H1 (cell line): ENCODE measurements around the gene NID2. TPM values are rescaled to one million over a fixed set of nuclear protein-coding genes. Genes with fewer than 3 reads are reported as not detected.

ENCODE experiments used
- CTCF ChIA-PET: fragments of 300-600 bp; sonication (Branson Sonifier 250); formaldehyde crosslinking; loops from one replicate; lab custom pipeline; 2021; ENCODE audit not compliant: partially characterized antibody; lab: Charles Lee
- POLR2A ChIA-PET: fragments of 300-600 bp; sonication (Branson Sonifier 250); formaldehyde crosslinking; loops from one replicate; lab custom pipeline; 2021; ENCODE audit warnings: inconsistent platforms; ENCODE audit not compliant: partially characterized antibody; lab: Charles Lee
- DNase-seq, 2 experiments: peaks; one replicate each; pipeline versions ENCODE4 v3.0.0 to v3.0.0-alpha.2; 2010 to 2022; ENCODE audit warnings: low spot score in 2 of 2, low read depth in 1 of 2, mixed read lengths in 1 of 2
- FAIRE-seq: peaks from 2 replicates; lab custom pipeline; 2011; peaks lifted over from hg19 to GRCh38; lab: Jason Lieb, UNC
- H2AFZ ChIP-seq: 2 replicates; pipeline ENCODE4 v1.8.1; 2012; ENCODE audit warnings: low read length, inconsistent platforms
- H2AK5ac ChIP-seq: 2 replicates; pipeline ENCODE4 v1.6.1; 2013; ENCODE audit warnings: low read depth, low read length
- H2BK120ac ChIP-seq: replicated peaks from 2 replicates; pipeline ENCODE3; 2013; ENCODE audit warnings: low read depth, low read length, inconsistent platforms
- H2BK12ac ChIP-seq: 2 replicates; pipeline ENCODE4 v1.6.1; 2013; ENCODE audit warnings: low read depth, low read length
- H2BK15ac ChIP-seq: 2 replicates; pipeline ENCODE4 v1.6.1; 2013; ENCODE audit warnings: low read length
- H2BK20ac ChIP-seq: 2 replicates; pipeline ENCODE4 v1.6.1; 2013; ENCODE audit warnings: low read length
- H2BK5ac ChIP-seq: 2 replicates; pipeline ENCODE4 v1.6.1; 2013; ENCODE audit warnings: low read depth, low read length
- H3K14ac ChIP-seq: 2 replicates; pipeline ENCODE4 v1.6.1; 2013; ENCODE audit warnings: inconsistent platforms; ENCODE audit not compliant: insufficient read length
- H3K18ac ChIP-seq: 2 replicates; pipeline ENCODE4 v1.6.1; 2013; ENCODE audit warnings: low read length; ENCODE audit errors: extremely low read depth
- H3K23ac ChIP-seq: 2 replicates; pipeline ENCODE4 v1.6.1; 2013; ENCODE audit warnings: inconsistent platforms; ENCODE audit not compliant: insufficient read length
- H3K23me2 ChIP-seq: 2 replicates; pipeline ENCODE4 v1.6.1; 2013; ENCODE audit warnings: low read depth, low read length
- H3K27ac ChIP-seq: 2 replicates; pipeline ENCODE4 v1.6.1; 2011; ENCODE audit warnings: low read depth, low read length, inconsistent platforms
- H3K27me3 ChIP-seq, 4 experiments: replicated peaks in 1 of 4; 1 replicate in 1 of 4; 2 replicates in 3 of 4; pipeline versions ENCODE4 v1.6.1 to v1.8.1; 2011 to 2013; ENCODE audit warnings: low read length in 3 of 4, mild to moderate bottlenecking in 3 of 4, inconsistent platforms in 2 of 4, mixed read lengths in 2 of 4, moderate library complexity in 1 of 4; ENCODE audit not compliant: control insufficient read depth in 3 of 4, insufficient read depth in 3 of 4; ENCODE audit errors: extremely low read depth in 1 of 4
- H3K36me3 ChIP-seq, 4 experiments: 2 replicates each; pipeline versions ENCODE4 v1.6.1 to v1.8.1; 2011 to 2013; ENCODE audit warnings: mild to moderate bottlenecking in 4 of 4, low read length in 3 of 4, moderate library complexity in 2 of 4, control low read depth in 1 of 4, inconsistent platforms in 1 of 4; ENCODE audit not compliant: insufficient read depth in 4 of 4, control insufficient read depth in 2 of 4
- H3K4ac ChIP-seq: replicated peaks from 2 replicates; pipeline ENCODE3; 2013; ENCODE audit warnings: low read length, low read depth, mixed read lengths, inconsistent platforms; ENCODE audit not compliant: insufficient read length
- H3K4me1 ChIP-seq, 4 experiments: replicated peaks in 1 of 4; 1 replicate in 1 of 4; 2 replicates in 3 of 4; pipeline versions ENCODE4 v1.6.1 to v1.8.1; 2011 to 2013; ENCODE audit warnings: low read length in 3 of 4, inconsistent platforms in 2 of 4, mixed read lengths in 1 of 4; ENCODE audit not compliant: insufficient read depth in 4 of 4, control insufficient read depth in 3 of 4
- H3K4me2 ChIP-seq, 2 experiments: 2 replicates each; pipeline versions ENCODE4 v1.6.1 to v1.8.1; 2011 to 2013; ENCODE audit warnings: low read depth in 2 of 2, low read length in 2 of 2, control low read depth in 1 of 2, inconsistent platforms in 1 of 2, mild to moderate bottlenecking in 1 of 2; ENCODE audit not compliant: insufficient read depth in 1 of 2
- H3K4me3 ChIP-seq, 4 experiments: fragments of 200-600, 300-600 bp in 1 of 4; sonication (generic), shearing (Covaris generic), sonication (Bioruptor Twin) in 1 of 4; 2 replicates each; pipeline versions ENCODE4 v1.5.1 to v1.8.1; 2011 to 2016; ENCODE audit warnings: low read length in 4 of 4, low read depth in 3 of 4, control low read depth in 2 of 4, inconsistent platforms in 2 of 4, mild to moderate bottlenecking in 2 of 4, mixed read lengths in 1 of 4, moderate library complexity in 1 of 4; ENCODE audit not compliant: insufficient read depth in 2 of 4; ENCODE audit errors: extremely low read depth in 1 of 4
- H3K56ac ChIP-seq: replicated peaks from 2 replicates; pipeline ENCODE3; 2013; ENCODE audit warnings: low read depth, mild to moderate bottlenecking, mixed read lengths, low read length, inconsistent platforms; ENCODE audit not compliant: insufficient read length
- H3K79me1 ChIP-seq: 2 replicates; pipeline ENCODE4 v1.6.1; 2013; ENCODE audit warnings: low read depth, low read length, control low read depth
- H3K79me2 ChIP-seq, 2 experiments: 2 replicates each; pipeline versions ENCODE4 v1.6.1 to v1.8.1; 2012 to 2013; ENCODE audit warnings: low read length in 2 of 2, mild to moderate bottlenecking in 2 of 2, inconsistent platforms in 1 of 2; ENCODE audit not compliant: insufficient read depth in 2 of 2, control insufficient read depth in 1 of 2
- H3K9ac ChIP-seq, 4 experiments: replicated peaks in 1 of 4; 1 replicate in 1 of 4; 2 replicates in 3 of 4; pipeline versions ENCODE4 v1.6.1 to v1.8.1; 2011 to 2013; ENCODE audit warnings: low read depth in 3 of 4, low read length in 3 of 4, control low read depth in 2 of 4, mild to moderate bottlenecking in 2 of 4, moderate library complexity in 2 of 4, inconsistent platforms in 1 of 4; ENCODE audit errors: extremely low read depth in 1 of 4
- H3K9me3 ChIP-seq, 2 experiments: 2 replicates each; pipeline versions ENCODE4 v1.6.1 to v1.8.1; 2012 to 2013; ENCODE audit warnings: mild to moderate bottlenecking in 2 of 2, moderate library complexity in 2 of 2, control low read depth in 1 of 2, inconsistent platforms in 1 of 2, low read depth in 1 of 2, low read length in 1 of 2, mixed read lengths in 1 of 2; ENCODE audit not compliant: insufficient read depth in 2 of 2
- H4K20me1 ChIP-seq, 2 experiments: replicated peaks in 1 of 2; 2 replicates each; pipeline versions ENCODE3 to v1.8.1; 2011 to 2013; ENCODE audit warnings: inconsistent platforms in 2 of 2, low read length in 2 of 2, mild to moderate bottlenecking in 1 of 2; ENCODE audit not compliant: insufficient read depth in 2 of 2, control insufficient read depth in 1 of 2
- H4K5ac ChIP-seq: 2 replicates; pipeline ENCODE4 v1.6.1; 2013; ENCODE audit warnings: low read length, low read depth, mixed read lengths, inconsistent platforms; ENCODE audit not compliant: insufficient read length
- H4K8ac ChIP-seq: 2 replicates; pipeline ENCODE4 v1.8.0; 2013; ENCODE audit warnings: mild to moderate bottlenecking, moderate library complexity, low read length, inconsistent platforms; ENCODE audit not compliant: insufficient read depth; ENCODE audit errors: extremely low read depth
- H4K91ac ChIP-seq: replicated peaks from 2 replicates; pipeline ENCODE3; 2013; ENCODE audit warnings: low read length, mixed read lengths, inconsistent platforms; ENCODE audit not compliant: insufficient read length
- KDM1A ChIP-seq: fragments of 200-600, 300-600 bp; sonication (generic); IDR thresholded peaks from 2 replicates; pipeline ENCODE4 v1.7.1; 2016; ENCODE audit warnings: mild to moderate bottlenecking, low read length, borderline replicate concordance
- KDM5A ChIP-seq: fragments of 200-600 bp; IDR thresholded peaks from 2 replicates; pipeline ENCODE4 v1.7.1; 2012; ENCODE audit warnings: mild to moderate bottlenecking, low read length, inconsistent platforms, mixed read lengths
- SIRT6 ChIP-seq: IDR thresholded peaks from one replicate; pipeline ENCODE4 v1.7.1; 2012; ENCODE audit warnings: low read length, inconsistent platforms
- TAF1 ChIP-seq: IDR thresholded peaks from 2 replicates; pipeline ENCODE4 v1.6.1; 2011; ENCODE audit warnings: mild to moderate bottlenecking, low read depth, low read length
- TBP ChIP-seq: IDR thresholded peaks from 2 replicates; pipeline ENCODE4 v1.6.1; 2011; ENCODE audit warnings: low read depth, low read length, improper control_type of control experiment
- WGBS, 2 experiments: shearing (Covaris generic) in 1 of 2; methylation state at CpG; one replicate each; pipeline versions ENCODE4 v1.1.6 to v1.1.7; 2013 to 2015; ENCODE audit warnings: low lambda C conversion rate in 2 of 2, mixed read lengths in 2 of 2, inconsistent platforms in 1 of 2, low coverage in 1 of 2, missing lambda C conversion rate in 1 of 2; ENCODE audit not compliant: insufficient replicate concordance in 2 of 2, insufficient coverage in 1 of 2, insufficient read length in 1 of 2; ENCODE audit errors: extremely low coverage in 1 of 2, missing lambda C conversion rate in 1 of 2; 5-methylcytosine and 5-hydroxymethylcytosine counted together
- polyA plus RNA-seq, 7 experiments: library from polyadenylated mRNA; depleted of rRNA in 3 of 7; stranded (reverse) in 5 of 7; unstranded in 2 of 7; fragments of >200 nt in 5 of 7; fragments of 200-250 nt in 2 of 7; gene quantifications; 1 replicate in 5 of 7; 2 replicates in 1 of 7; 4 replicates in 1 of 7; pipeline versions ENCODE4 v1.2.1 to v1.2.3, GENCODE V29; 2011 to 2013; ENCODE audit warnings: missing spikeins in 2 of 7, mixed read lengths in 2 of 7
- total RNA-seq: library from RNA; stranded (reverse); fragmentation: NEBNext Ultra II Directional; extraction: Animal tissue kit (Norgen Biotek cat#: 25700); gene quantifications from 2 replicates; pipeline ENCODE4 v1.2.1, GENCODE V29; 2021

NID2 gene
- total and polyA plus RNA-seq, 2 of the 8 experiments (the other 6 are each of a cell fraction or from before 2014, with no cell fraction given): 6.1 to 12.6 TPM

GRCh38 chr14:52080808-52081755 lies 12.2 kb upstream of the NID2 start:
- CTCF ChIA-PET: interaction anchor here (0.6 to 8.1 kb wide), 11 partner anchors 10 to 1215 kb away, joined by 3 to 70 read pairs (median 3); partner anchors contain the start of gene NID2
- no peak overlapping the region for H2AFZ ChIP-seq
- H2BK120ac ChIP-seq: no peak overlapping the region
- no peak overlapping the region for H3K4me3 ChIP-seq
- no peak overlapping the region for H4K8ac ChIP-seq
- no peak overlapping the region for H3K18ac ChIP-seq
- POLR2A ChIA-PET: interaction anchor here (0.7 kb wide), 1 partner anchor 12 kb away, joined by 3 read pairs; the partner anchor contains the start of gene NID2
- H3K27me3 ChIP-seq: no peaks in the 10 kb centered on the region
- no peak overlapping the region for H3K56ac ChIP-seq
- H3K4ac ChIP-seq: no peak overlapping the region
- no peak overlapping the region for H3K9ac ChIP-seq
- no peak overlapping the region for H3K14ac ChIP-seq
- H4K5ac ChIP-seq: no peak overlapping the region
- no peak overlapping the region for H3K23ac ChIP-seq
- H3K4me1 ChIP-seq: no peaks in the 10 kb centered on the region
- H2AK5ac ChIP-seq: no peak overlapping the region
- H3K36me3 ChIP-seq: no peaks in the 10 kb centered on the region
- no peak overlapping the region for H3K4me2 ChIP-seq
- no peak overlapping the region for H4K91ac ChIP-seq
- H2BK15ac ChIP-seq: no peak overlapping the region
- H2BK12ac ChIP-seq: no peak overlapping the region
- no peak overlapping the region for H2BK20ac ChIP-seq
- no peak overlapping the region for H3K27ac ChIP-seq
- FAIRE-seq (no peak), DNase-seq (no peak)
- H3K23me2 ChIP-seq: no peaks in the 10 kb centered on the region; the same call in 1 of the 2 replicates
- no peaks in the 10 kb centered on the region for H3K79me1 ChIP-seq
- H4K20me1 ChIP-seq: no peaks in the 10 kb centered on the region
- 0 out of 4 replicates have a peak, but pooled peaks cover 0 to 3% of the 10 kb centered on the region in 2 experiments for H3K9me3 ChIP-seq
- H2BK5ac ChIP-seq: no peak overlapping the region
- H3K79me2 ChIP-seq: no peaks in the 10 kb centered on the region
- WGBS, 2 experiments: 74% methylated on average over 4 of the region's 4 CpGs; no CpG with 5 or more reads in 1 of the 2 experiments
- TF ChIP-seq KDM5A: no peak
- no peak for TF ChIP-seq SIRT6
- no peak for TF ChIP-seq KDM1A
- no peak for TF ChIP-seq TBP
- TF ChIP-seq TAF1: no peak
